ENCODE measurements around the gene LMLN. TPM values are rescaled to one million over a fixed set of nuclear protein-coding genes. Genes with fewer than 3 reads are reported as not detected.

Gene LMLN
- total and polyA plus RNA-seq, 2 of the 8 experiments (the other 6 are each of a cell fraction or from before 2014, with no cell fraction given), result 3.9 to 5.0 TPM

GRCh38 chr3:198076722-198077308 lies 116.8 kb downstream of the LMLN start:
- DNase-seq (ENCODE audit: low read depth in 1 of 2, low spot score in 2 of 2), result no peak
- POLR2A ChIA-PET (ENCODE audit: partially characterized antibody), result no interaction called here

More at GRCh38 chr3:198076722-198077308, 116.8 kb downstream of the LMLN start:
- Histone ChIP-seq H4K91ac (replicated peaks; ENCODE audit: insufficient read length, low read length) (no peak overlapping the region), H2BK15ac (ENCODE audit: low read length) (no peak overlapping the region), H2AFZ (ENCODE audit: low read length) (no peak overlapping the region), H3K18ac (ENCODE audit: extremely low read depth, low read length) (no peak overlapping the region), H3K4me2 (ENCODE audit: insufficient read depth in 1 of 2, low read depth in 2 of 2, low read length in 2 of 2) (no peak overlapping the region), H2BK20ac (ENCODE audit: low read length) (no peak overlapping the region), H3K56ac (replicated peaks; ENCODE audit: insufficient read length, low read depth, low read length) (no peak overlapping the region), H4K8ac (ENCODE audit: extremely low read depth, insufficient read depth, low read length) (no peak overlapping the region), H3K27ac (ENCODE audit: low read depth, low read length) (no peak overlapping the region), H3K14ac (ENCODE audit: insufficient read length) (no peak overlapping the region), H3K36me3 (ENCODE audit: control insufficient read depth in 2 of 4, insufficient read depth in 4 of 4, low read length in 3 of 4) (no peaks in the 10 kb centered on the region), H3K4ac (replicated peaks; ENCODE audit: insufficient read length, low read depth, low read length) (no peak overlapping the region), H3K79me1 (ENCODE audit: low read depth, low read length) (no peaks in the 10 kb centered on the region), H3K27me3 (replicated peaks in 1 of 4; ENCODE audit: control insufficient read depth in 3 of 4, extremely low read depth in 1 of 4, insufficient read depth in 3 of 4, low read length in 3 of 4) (peaks cover 11 to 46% (median 23%) of the 10 kb centered on the region in 4 experiments), H3K23ac (ENCODE audit: insufficient read length) (no peak overlapping the region), H2BK5ac (ENCODE audit: low read depth, low read length) (no peak overlapping the region), H4K5ac (ENCODE audit: insufficient read length, low read depth, low read length) (no peak overlapping the region), H3K9me3 (ENCODE audit: insufficient read depth in 2 of 2, low read depth in 1 of 2, low read length in 1 of 2) (no peaks in the 10 kb centered on the region; a peak in 1 of 4 replicates), H3K4me1 (replicated peaks in 1 of 4; ENCODE audit: control insufficient read depth in 3 of 4, insufficient read depth in 4 of 4, low read length in 3 of 4) (peaks cover 0 to 10% (median 4%) of the 10 kb centered on the region in 4 experiments; a peak in 5 of 7 replicates), H2BK12ac (ENCODE audit: low read depth, low read length) (no peak overlapping the region), H3K4me3 (ENCODE audit: extremely low read depth in 1 of 4, insufficient read depth in 2 of 4, low read depth in 3 of 4, low read length in 4 of 4) (no peak overlapping the region), H2BK120ac (replicated peaks; ENCODE audit: low read depth, low read length) (no peak overlapping the region), H3K79me2 (ENCODE audit: control insufficient read depth in 1 of 2, insufficient read depth in 2 of 2, low read length in 2 of 2) (no peaks in the 10 kb centered on the region), H2AK5ac (ENCODE audit: low read depth, low read length) (no peak overlapping the region), H3K23me2 (ENCODE audit: low read depth, low read length) (peaks cover 13% of the 10 kb centered on the region; the same call in 1 of the 2 replicates), H3K9ac (replicated peaks in 1 of 4; ENCODE audit: extremely low read depth in 1 of 4, low read depth in 3 of 4, low read length in 3 of 4) (no peak overlapping the region), H4K20me1 (replicated peaks in 1 of 2; ENCODE audit: control insufficient read depth in 1 of 2, insufficient read depth in 2 of 2, low read length in 2 of 2) (no peaks in the 10 kb centered on the region)
- CTCF ChIA-PET (ENCODE audit: partially characterized antibody), result interaction anchor here (0.6 to 1.6 kb wide), 3 partner anchors 15 to 26 kb away, joined by 3 to 4 read pairs (median 4); no protein-coding TSS in a partner anchor
- WGBS, 2 experiments (ENCODE audit: extremely low coverage in 1 of 2, insufficient coverage in 1 of 2, insufficient read length in 1 of 2, insufficient replicate concordance in 2 of 2, low coverage in 1 of 2, low lambda C conversion rate in 2 of 2, missing lambda C conversion rate in 1 of 2), result 71% methylated on average over 8 of the region's 8 CpGs; no CpG with 5 or more reads in 1 of the 2 experiments
- TF ChIP-seq CEBPB (IDR thresholded peaks at IDR 0.05; ENCODE audit: low read depth, low read length) (no peak), EZH2 (IDR thresholded peaks at IDR 0.05; ENCODE audit: low read depth, low read length, severe bottlenecking) (no peak), RXRA (IDR thresholded peaks at IDR 0.05; ENCODE audit: insufficient read depth, low read depth, low read length) (no peak), SIN3A (conservative IDR thresholded peaks at IDR 0.05 in 1 of 2, IDR thresholded peaks at IDR 0.05 in 1 of 2; ENCODE audit: low read depth in 1 of 2, low read length in 2 of 2) (no peak), NRF1 (IDR thresholded peaks at IDR 0.05; ENCODE audit: low read depth, low read length) (no peak), JUND (IDR thresholded peaks at IDR 0.05; ENCODE audit: low read length) (no peak), SIX5 (IDR thresholded peaks at IDR 0.05; ENCODE audit: low read depth, low read length) (no peak)
- no peak for FAIRE-seq

Data from H1 (cell line).